ENCODE data around the gene TMEM200C. TPM values are rescaled to one million over a fixed set of nuclear protein-coding genes. Genes with fewer than 3 reads are reported as not detected.
"Not testable (repeated sequence)": the region's sequence is repeated elsewhere in the genome, so short reads cannot be mapped to it uniquely, and the experiment has no call there.

TMEM200C gene
- total and polyA plus RNA-seq, 9 donors, result 0.26 to 2.0 (median 0.91) TPM

GRCh38 chr18:5872886-5873285 is 22.4 kb downstream of the TMEM200C start:
- 64% methylated on average over 3 of the region's 3 CpGs for WGBS (ENCODE audit: insufficient coverage)

GRCh38 chr18:5871426-5871825 is 23.9 kb downstream of the TMEM200C start:
- no peak for DNase-seq
- Histone ChIP-seq H3K4me1 (ENCODE audit: control insufficient read depth, insufficient read depth, low read length) (no peaks in the 10 kb centered on the region), H3K27me3 (ENCODE audit: control insufficient read depth, insufficient read depth, low read length) (no peaks in the 10 kb centered on the region), H3K4me3 (ENCODE audit: low read length) (no peak overlapping the region), H3K9me3 (replicated peaks; ENCODE audit: control insufficient read depth, low read depth, low read length) (no peaks in the 10 kb centered on the region), H3K36me3 (ENCODE audit: control insufficient read depth, insufficient read depth, low read length) (no peaks in the 10 kb centered on the region), H3K27ac (ENCODE audit: low read length) (no peak overlapping the region)
- no CpG with 5 or more reads among the region's 1 CpG for WGBS (ENCODE audit: insufficient coverage)

More at GRCh38 chr18:5872886-5873285, 22.4 kb downstream of the TMEM200C start:
- Histone ChIP-seq H3K9me3 (replicated peaks; ENCODE audit: control insufficient read depth, low read depth, low read length) (no peaks in the 10 kb centered on the region), H3K27ac (ENCODE audit: low read length) (no peak overlapping the region), H3K4me1 (ENCODE audit: control insufficient read depth, insufficient read depth, low read length) (no peaks in the 10 kb centered on the region), H3K27me3 (ENCODE audit: control insufficient read depth, insufficient read depth, low read length) (no peaks in the 10 kb centered on the region), H3K36me3 (ENCODE audit: control insufficient read depth, insufficient read depth, low read length) (no peaks in the 10 kb centered on the region), H3K4me3 (ENCODE audit: low read length) (no peak overlapping the region)
- no peak for DNase-seq

- no peaks in the 10 kb centered on the region for H3K27me3 ChIP-seq (ENCODE audit: control insufficient read depth, insufficient read depth, low read length)
- no peaks in the 10 kb centered on the region for H3K9me3 ChIP-seq (replicated peaks; ENCODE audit: control insufficient read depth, low read depth, low read length)
- 60% methylated on average over 8 of the region's 13 CpGs for WGBS (ENCODE audit: insufficient coverage)
- DNase-seq, result peak; percentile 95
- no peaks in the 10 kb centered on the region for H3K4me1 ChIP-seq (ENCODE audit: control insufficient read depth, insufficient read depth, low read length)
- H3K4me3 ChIP-seq (ENCODE audit: low read length), result no peak overlapping the region
- no peak overlapping the region for H3K27ac ChIP-seq (ENCODE audit: low read length)
- no peaks in the 10 kb centered on the region for H3K36me3 ChIP-seq (ENCODE audit: control insufficient read depth, insufficient read depth, low read length)
Observed at GRCh38 chr18:5868218-5868854, 27.0 kb downstream of the TMEM200C start.

- H3K27ac ChIP-seq (ENCODE audit: low read length), result no peak overlapping the region
- WGBS (ENCODE audit: insufficient coverage), result no CpG with 5 or more reads among the region's 1 CpG
- no peak for DNase-seq
Observed at GRCh38 chr18:5865521-5865920, 29.8 kb downstream of the TMEM200C start.

GRCh38 chr18:5862127-5862526 is 33.2 kb downstream of the TMEM200C start:
- not testable (repeated sequence) for DNase-seq; H3K4me1 ChIP-seq (ENCODE audit: control insufficient read depth, insufficient read depth, low read length); H3K27me3 ChIP-seq (ENCODE audit: control insufficient read depth, insufficient read depth, low read length); H3K27ac ChIP-seq (ENCODE audit: low read length); H3K4me3 ChIP-seq (ENCODE audit: low read length); H3K9me3 ChIP-seq (replicated peaks; ENCODE audit: control insufficient read depth, low read depth, low read length); H3K36me3 ChIP-seq (ENCODE audit: control insufficient read depth, insufficient read depth, low read length)
- 80% methylated on average over 1 of the region's 1 CpG for WGBS (ENCODE audit: insufficient coverage)

More at GRCh38 chr18:5865521-5865920, 29.8 kb downstream of the TMEM200C start:
- Histone ChIP-seq H3K27me3 (ENCODE audit: control insufficient read depth, insufficient read depth, low read length) (no peaks in the 10 kb centered on the region), H3K4me1 (ENCODE audit: control insufficient read depth, insufficient read depth, low read length) (no peaks in the 10 kb centered on the region), H3K36me3 (ENCODE audit: control insufficient read depth, insufficient read depth, low read length) (no peaks in the 10 kb centered on the region), H3K4me3 (ENCODE audit: low read length) (no peak overlapping the region), H3K9me3 (replicated peaks; ENCODE audit: control insufficient read depth, low read depth, low read length) (peaks cover 4% of the 10 kb centered on the region)

- Histone ChIP-seq H3K27ac (ENCODE audit: low read length) (no peak overlapping the region), H3K9me3 (replicated peaks; ENCODE audit: control insufficient read depth, low read depth, low read length) (peaks cover 3% of the 10 kb centered on the region), H3K4me1 (ENCODE audit: control insufficient read depth, insufficient read depth, low read length) (no peaks in the 10 kb centered on the region), H3K27me3 (ENCODE audit: control insufficient read depth, insufficient read depth, low read length) (no peaks in the 10 kb centered on the region), H3K4me3 (ENCODE audit: low read length) (no peak overlapping the region), H3K36me3 (ENCODE audit: control insufficient read depth, insufficient read depth, low read length) (no peaks in the 10 kb centered on the region)
- DNase-seq, result no peak
- WGBS (ENCODE audit: insufficient coverage), result no CpG with 5 or more reads among the region's 3 CpGs
Observed at GRCh38 chr18:5857180-5857579, 38.1 kb downstream of the TMEM200C start.

- H3K4me3 ChIP-seq (ENCODE audit: low read length), result no peak overlapping the region
- H3K4me1 ChIP-seq (ENCODE audit: control insufficient read depth, insufficient read depth, low read length), result no peaks in the 10 kb centered on the region
- no peaks in the 10 kb centered on the region for H3K9me3 ChIP-seq (replicated peaks; ENCODE audit: control insufficient read depth, low read depth, low read length)
- H3K27me3 ChIP-seq (ENCODE audit: control insufficient read depth, insufficient read depth, low read length), result no peaks in the 10 kb centered on the region
- no peaks in the 10 kb centered on the region for H3K36me3 ChIP-seq (ENCODE audit: control insufficient read depth, insufficient read depth, low read length)
- 88% methylated on average over 4 of the region's 5 CpGs for WGBS (ENCODE audit: insufficient coverage)
- no peak for DNase-seq
- H3K27ac ChIP-seq (ENCODE audit: low read length), result no peak overlapping the region
Observed at GRCh38 chr18:5853253-5853652, 42.1 kb downstream of the TMEM200C start.

- DNase-seq, result no peak
- Histone ChIP-seq H3K36me3 (ENCODE audit: control insufficient read depth, insufficient read depth, low read length) (no peaks in the 10 kb centered on the region), H3K27ac (ENCODE audit: low read length) (no peak overlapping the region), H3K4me3 (ENCODE audit: low read length) (no peak overlapping the region), H3K9me3 (replicated peaks; ENCODE audit: control insufficient read depth, low read depth, low read length) (no peaks in the 10 kb centered on the region), H3K27me3 (ENCODE audit: control insufficient read depth, insufficient read depth, low read length) (no peaks in the 10 kb centered on the region), H3K4me1 (ENCODE audit: control insufficient read depth, insufficient read depth, low read length) (no peaks in the 10 kb centered on the region)
- WGBS (ENCODE audit: insufficient coverage), result no CpG with 5 or more reads among the region's 2 CpGs
Observed at GRCh38 chr18:5851998-5852397, 43.3 kb downstream of the TMEM200C start.

GRCh38 chr18:5842653-5843052 is 52.7 kb downstream of the TMEM200C start:
- DNase-seq, result no peak
- H3K27ac ChIP-seq (ENCODE audit: low read length), result no peak overlapping the region
- H3K9me3 ChIP-seq (replicated peaks; ENCODE audit: control insufficient read depth, low read depth, low read length), result no peaks in the 10 kb centered on the region
- H3K4me1 ChIP-seq (ENCODE audit: control insufficient read depth, insufficient read depth, low read length), result no peaks in the 10 kb centered on the region
- no peak overlapping the region for H3K4me3 ChIP-seq (ENCODE audit: low read length)
- no peaks in the 10 kb centered on the region for H3K36me3 ChIP-seq (ENCODE audit: control insufficient read depth, insufficient read depth, low read length)
- WGBS (ENCODE audit: insufficient coverage), result 51% methylated on average over 3 of the region's 3 CpGs
- H3K27me3 ChIP-seq (ENCODE audit: control insufficient read depth, insufficient read depth, low read length), result no peaks in the 10 kb centered on the region

- Histone ChIP-seq H3K4me1 (ENCODE audit: control insufficient read depth, insufficient read depth, low read length) (no peaks in the 10 kb centered on the region), H3K36me3 (ENCODE audit: control insufficient read depth, insufficient read depth, low read length) (no peaks in the 10 kb centered on the region), H3K27me3 (ENCODE audit: control insufficient read depth, insufficient read depth, low read length) (no peaks in the 10 kb centered on the region), H3K9me3 (replicated peaks; ENCODE audit: control insufficient read depth, low read depth, low read length) (no peaks in the 10 kb centered on the region), H3K27ac (ENCODE audit: low read length) (no peak overlapping the region), H3K4me3 (ENCODE audit: low read length) (no peak overlapping the region)
- DNase-seq, result no peak
- WGBS (ENCODE audit: insufficient coverage), result no CpG with 5 or more reads among the region's 2 CpGs
Observed at GRCh38 chr18:5841518-5841917, 53.8 kb downstream of the TMEM200C start.

- H3K4me3 ChIP-seq (ENCODE audit: low read length), result no peak overlapping the region
- H3K4me1 ChIP-seq (ENCODE audit: control insufficient read depth, insufficient read depth, low read length), result no peaks in the 10 kb centered on the region
- H3K36me3 ChIP-seq (ENCODE audit: control insufficient read depth, insufficient read depth, low read length), result no peaks in the 10 kb centered on the region
- H3K27me3 ChIP-seq (ENCODE audit: control insufficient read depth, insufficient read depth, low read length), result no peaks in the 10 kb centered on the region
- H3K27ac ChIP-seq (ENCODE audit: low read length), result no peak overlapping the region
- no CpG with 5 or more reads among the region's 4 CpGs for WGBS (ENCODE audit: insufficient coverage)
- H3K9me3 ChIP-seq (replicated peaks; ENCODE audit: control insufficient read depth, low read depth, low read length), result no peaks in the 10 kb centered on the region
- peak; percentile 30 for DNase-seq
Observed at GRCh38 chr18:5840547-5840946, 54.8 kb downstream of the TMEM200C start.
